GM12878 (cell line): Measurements from ENCODE around the gene ZNF445. TPM values are rescaled to one million over a fixed set of nuclear protein-coding genes. Genes with fewer than 3 reads are reported as not detected.
A peak's percentile ranks its signal among the peaks of the same experiment; 100 is the strongest.

Experiments
- BCL11A ChIP-seq: IDR thresholded peaks from 2 replicates; pipeline ENCODE4 v1.6.1; 2011; ENCODE audit warnings: low read depth, low read length
- CBFB ChIP-seq: IDR thresholded peaks from 2 replicates; pipeline ENCODE4 v1.6.1; 2016; ENCODE audit warnings: antibody characterized with exemption, low read depth
- CEBPB ChIP-seq, 2 experiments: fragments of 150-350 bp in 1 of 2; IDR thresholded peaks; 2 replicates each; pipeline ENCODE4 v1.6.1; 2012 to 2014; ENCODE audit warnings: low read depth in 2 of 2, low read length in 2 of 2, borderline replicate concordance in 1 of 2, inconsistent platforms in 1 of 2
- CHD1 ChIP-seq: IDR thresholded peaks from 2 replicates; pipeline ENCODE4 v1.6.1; 2012; ENCODE audit warnings: low read depth, low read length, improper control_type of control experiment
- CHD4 ChIP-seq: fragments of 200-600 bp; sonication (generic); IDR thresholded peaks from 2 replicates; pipeline ENCODE4 v1.6.1; 2016; ENCODE audit warnings: mild to moderate bottlenecking
- CREB1 ChIP-seq: IDR thresholded peaks from 2 replicates; pipeline ENCODE4 v1.6.1; 2012; ENCODE audit warnings: low read depth, mild to moderate bottlenecking, inconsistent platforms
- E2F8 ChIP-seq: fragments of 450-650 bp; IDR thresholded peaks from 2 replicates; pipeline ENCODE4 v1.6.1; 2018; ENCODE audit warnings: mild to moderate bottlenecking, low read depth, moderate library complexity; ENCODE audit not compliant: partially characterized antibody
- EED ChIP-seq: sonication (generic); IDR thresholded peaks from 2 replicates; pipeline ENCODE4 v1.6.1; 2016; ENCODE audit warnings: antibody characterized with exemption, low read depth
- ESRRA ChIP-seq: IDR thresholded peaks from 2 replicates; pipeline ENCODE4 v1.6.1; 2012; ENCODE audit warnings: mild to moderate bottlenecking, low read length, improper control_type of control experiment
- FOS ChIP-seq: IDR thresholded peaks from 3 replicates; pipeline ENCODE4 v1.6.1; 2011; ENCODE audit warnings: borderline replicate concordance; ENCODE audit not compliant: insufficient read length; ENCODE audit errors: extremely low read depth
- MTA2 ChIP-seq: fragments of 450-650 bp; IDR thresholded peaks from 2 replicates; pipeline ENCODE4 v1.6.1; 2016; ENCODE audit warnings: low read depth, mild to moderate bottlenecking, moderate library complexity
- NBN ChIP-seq: fragments of 450-650 bp; IDR thresholded peaks from 2 replicates; pipeline ENCODE4 v1.6.1; 2016
- NR2C1 ChIP-seq: fragments of 450-650 bp; IDR thresholded peaks from 2 replicates; pipeline ENCODE4 v1.6.1; 2017; ENCODE audit warnings: antibody characterized with exemption, mild to moderate bottlenecking, moderate library complexity
- NR2C2 ChIP-seq: IDR thresholded peaks from 2 replicates; pipeline ENCODE4 v1.6.1; 2011; ENCODE audit warnings: borderline replicate concordance, low read depth; ENCODE audit not compliant: control insufficient read depth, insufficient read length
- NRF1 ChIP-seq: conservative IDR thresholded peaks from 2 replicates; pipeline ENCODE4 v1.6.1; 2011; ENCODE audit warnings: mild to moderate bottlenecking, low read depth, low read length, improper control_type of control experiment
- PAX5 ChIP-seq: IDR thresholded peaks from 2 replicates; pipeline ENCODE4 v1.6.1; 2011; ENCODE audit warnings: low read depth, low read length, borderline replicate concordance
- PAX8 ChIP-seq: fragments of 450-650 bp; IDR thresholded peaks from 2 replicates; pipeline ENCODE4 v1.6.1; 2017; ENCODE audit warnings: mild to moderate bottlenecking, moderate library complexity
- RAD51 ChIP-seq: fragments of 450-650 bp; IDR thresholded peaks from 2 replicates; pipeline ENCODE4 v1.6.1; 2016; ENCODE audit warnings: moderate library complexity, mild to moderate bottlenecking, inconsistent platforms
- RUNX3 ChIP-seq: IDR thresholded peaks from 2 replicates; pipeline ENCODE4 v1.6.1; 2012; ENCODE audit warnings: low read length, inconsistent platforms
- SUZ12 ChIP-seq: fragments of 200-600 bp; sonication (generic); IDR thresholded peaks from one replicate; pipeline ENCODE4 v1.6.1; 2018; ENCODE audit warnings: antibody characterized with exemption, mild to moderate bottlenecking; ENCODE audit not compliant: unreplicated experiment
- TARDBP ChIP-seq: IDR thresholded peaks from 2 replicates; pipeline ENCODE4 v1.6.1; 2016; ENCODE audit warnings: borderline replicate concordance
- WRNIP1 ChIP-seq: IDR thresholded peaks from 2 replicates; pipeline ENCODE4 v1.6.1; 2011; ENCODE audit warnings: low read depth, low read length, improper control_type of control experiment, borderline replicate concordance
- YBX1 ChIP-seq: fragments of 450-650 bp; IDR thresholded peaks from 2 replicates; pipeline ENCODE4 v1.6.1; 2016; ENCODE audit warnings: antibody characterized with exemption
- polyA plus RNA-seq, 11 experiments: library from polyadenylated mRNA; depleted of rRNA in 4 of 11; unstranded in 6 of 11; stranded (reverse) in 5 of 11; fragments of >200 nt; fragmentation: Nextera tagmentation in 4 of 11; fragmentation: Illumina TruSeq in 1 of 11; extraction: Ambion mirVana in 4 of 11; extraction: Trizol in 1 of 11; gene quantifications; 1 replicate in 1 of 11; 2 replicates in 10 of 11; pipeline versions ENCODE4 v1.2.1 to v1.2.3, GENCODE V29; 2011 to 2016; ENCODE audit warnings: inconsistent platforms in 2 of 11, missing spikeins in 2 of 11, low read depth in 1 of 11
- total RNA-seq, 4 experiments: library from RNA; depleted of rRNA in 3 of 4; stranded (reverse); fragments of >200 nt in 3 of 4; fragmentation: Illumina TruSeq in 1 of 4; extraction: Trizol in 1 of 4; gene quantifications; 2 replicates each; pipeline versions ENCODE4 v1.2.1 to v1.2.3, GENCODE V29; 2013 to 2021
- TF ChIP-seq, protein P1 (sequence below): fragments of 450-650 bp; IDR thresholded peaks from 2 replicates; pipeline ENCODE4 v1.6.1; 2016; ENCODE audit warnings: mild to moderate bottlenecking
- TF ChIP-seq, protein P2 (sequence below): fragments of 450-650 bp; IDR thresholded peaks from 2 replicates; pipeline ENCODE4 v1.6.1; 2016; ENCODE audit warnings: mild to moderate bottlenecking
- TF ChIP-seq, protein P3 (sequence below): fragments of 450-650 bp; IDR thresholded peaks from 2 replicates; pipeline ENCODE4 v1.6.1; 2017; ENCODE audit warnings: mild to moderate bottlenecking

ZNF445 gene
- total and polyA plus RNA-seq, 10 of the 15 experiments (the other 5 are each of a cell fraction or from before 2014, with no cell fraction given) = 0.80 to 14.4 (median 5.6) TPM

DNA sequence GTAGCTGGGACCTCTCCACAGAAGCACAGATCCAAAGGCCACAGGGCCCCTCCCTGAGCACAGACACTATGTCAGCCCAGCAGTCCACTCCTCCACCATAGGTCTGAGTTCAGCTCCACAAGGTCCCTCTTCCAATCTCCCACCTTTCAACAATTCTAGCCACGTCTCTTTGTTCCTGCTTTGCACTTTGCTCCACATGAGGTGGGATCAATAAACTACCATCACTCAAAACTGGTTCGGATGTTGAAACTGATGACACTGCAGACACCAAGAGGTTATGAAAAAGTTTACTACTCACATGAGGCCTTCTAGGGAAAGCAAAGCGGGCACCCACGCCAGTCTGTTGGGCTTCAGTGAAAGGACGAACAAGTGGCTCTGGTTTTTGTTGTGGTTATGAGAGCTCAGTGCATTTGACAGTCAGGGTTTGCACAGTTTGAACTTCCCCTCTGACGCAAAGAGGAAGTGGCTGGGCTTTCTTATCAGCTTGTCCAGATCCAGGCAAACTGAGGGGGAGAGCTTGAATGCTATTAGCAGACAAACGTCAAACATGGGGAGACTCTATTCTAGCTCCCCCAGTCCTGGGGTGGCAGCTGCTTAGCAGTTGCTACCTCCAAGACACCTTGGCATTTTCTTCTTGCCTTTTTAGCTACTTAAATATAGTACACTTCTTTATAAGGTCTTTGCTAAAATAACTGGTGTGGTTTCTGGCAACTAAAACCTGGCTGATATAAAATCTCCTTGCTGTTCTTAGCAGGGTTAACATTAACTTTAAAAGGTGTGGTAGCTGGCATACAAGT, 37.8 kb downstream of the ZNF445 start (continued):
- TF ChIP-seq, protein P1, sequence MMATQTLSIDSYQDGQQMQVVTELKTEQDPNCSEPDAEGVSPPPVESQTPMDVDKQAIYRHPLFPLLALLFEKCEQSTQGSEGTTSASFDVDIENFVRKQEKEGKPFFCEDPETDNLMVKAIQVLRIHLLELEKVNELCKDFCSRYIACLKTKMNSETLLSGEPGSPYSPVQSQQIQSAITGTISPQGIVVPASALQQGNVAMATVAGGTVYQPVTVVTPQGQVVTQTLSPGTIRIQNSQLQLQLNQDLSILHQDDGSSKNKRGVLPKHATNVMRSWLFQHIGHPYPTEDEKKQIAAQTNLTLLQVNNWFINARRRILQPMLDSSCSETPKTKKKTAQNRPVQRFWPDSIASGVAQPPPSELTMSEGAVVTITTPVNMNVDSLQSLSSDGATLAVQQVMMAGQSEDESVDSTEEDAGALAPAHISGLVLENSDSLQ = peak; percentile 85
- TF ChIP-seq RUNX3 = peak; percentile 97
- TF ChIP-seq RAD51 = no peak
- TF ChIP-seq WRNIP1 = no peak
- no peak for TF ChIP-seq CHD4
- peak; percentile 78 for TF ChIP-seq MTA2
- peak; percentile 90 for TF ChIP-seq NBN
- TF ChIP-seq, protein P2, sequence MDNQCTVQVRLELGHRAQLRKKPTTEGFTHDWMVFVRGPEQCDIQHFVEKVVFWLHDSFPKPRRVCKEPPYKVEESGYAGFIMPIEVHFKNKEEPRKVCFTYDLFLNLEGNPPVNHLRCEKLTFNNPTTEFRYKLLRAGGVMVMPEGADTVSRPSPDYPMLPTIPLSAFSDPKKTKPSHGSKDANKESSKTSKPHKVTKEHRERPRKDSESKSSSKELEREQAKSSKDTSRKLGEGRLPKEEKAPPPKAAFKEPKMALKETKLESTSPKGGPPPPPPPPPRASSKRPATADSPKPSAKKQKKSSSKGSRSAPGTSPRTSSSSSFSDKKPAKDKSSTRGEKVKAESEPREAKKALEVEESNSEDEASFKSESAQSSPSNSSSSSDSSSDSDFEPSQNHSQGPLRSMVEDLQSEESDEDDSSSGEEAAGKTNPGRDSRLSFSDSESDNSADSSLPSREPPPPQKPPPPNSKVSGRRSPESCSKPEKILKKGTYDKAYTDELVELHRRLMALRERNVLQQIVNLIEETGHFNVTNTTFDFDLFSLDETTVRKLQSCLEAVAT = peak; percentile 45
- TF ChIP-seq SUZ12 = no peak
- TF ChIP-seq NR2C1 = no peak
- no peak for TF ChIP-seq FOS
- no peak for TF ChIP-seq NRF1
- no peak for TF ChIP-seq NR2C2
- TF ChIP-seq EED = peak; percentile 74
- TF ChIP-seq BCL11A = peak; percentile 50; the same call in 1 of the 2 replicates
- TF ChIP-seq TARDBP = no peak
- TF ChIP-seq CBFB = peak; percentile 89
- TF ChIP-seq CHD1 = no peak
- peak; percentile 43 for TF ChIP-seq E2F8
- no peak for TF ChIP-seq PAX8
- TF ChIP-seq CREB1 = peak; percentile 82
- no peak for TF ChIP-seq YBX1
- TF ChIP-seq PAX5 = peak; percentile 52; the same call in 1 of the 2 replicates
- TF ChIP-seq, protein P3, sequence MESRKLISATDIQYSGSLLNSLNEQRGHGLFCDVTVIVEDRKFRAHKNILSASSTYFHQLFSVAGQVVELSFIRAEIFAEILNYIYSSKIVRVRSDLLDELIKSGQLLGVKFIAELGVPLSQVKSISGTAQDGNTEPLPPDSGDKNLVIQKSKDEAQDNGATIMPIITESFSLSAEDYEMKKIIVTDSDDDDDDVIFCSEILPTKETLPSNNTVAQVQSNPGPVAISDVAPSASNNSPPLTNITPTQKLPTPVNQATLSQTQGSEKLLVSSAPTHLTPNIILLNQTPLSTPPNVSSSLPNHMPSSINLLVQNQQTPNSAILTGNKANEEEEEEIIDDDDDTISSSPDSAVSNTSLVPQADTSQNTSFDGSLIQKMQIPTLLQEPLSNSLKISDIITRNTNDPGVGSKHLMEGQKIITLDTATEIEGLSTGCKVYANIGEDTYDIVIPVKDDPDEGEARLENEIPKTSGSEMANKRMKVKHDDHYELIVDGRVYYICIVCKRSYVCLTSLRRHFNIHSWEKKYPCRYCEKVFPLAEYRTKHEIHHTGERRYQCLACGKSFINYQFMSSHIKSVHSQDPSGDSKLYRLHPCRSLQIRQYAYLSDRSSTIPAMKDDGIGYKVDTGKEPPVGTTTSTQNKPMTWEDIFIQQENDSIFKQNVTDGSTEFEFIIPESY = no peak
- TF ChIP-seq ESRRA = no peak
- TF ChIP-seq CEBPB (IDR thresholded peaks at IDR 0.05; ENCODE audit: borderline replicate concordance in 1 of 2, low read depth in 2 of 2, low read length in 2 of 2) = no peak
